NOMO-1 treated with DMSO at 0.1 percent for 48 hours (cell line): ENCODE results near the gene CCL25.
A peak's percentile ranks its signal among the peaks of the same experiment; 100 is the strongest.
"Not testable (repeated sequence)": the region's sequence is repeated elsewhere in the genome, so short reads cannot be mapped to it uniquely, and the experiment has no call there.

ENCODE experiments used
- DNase-seq: peaks from one replicate; lab custom pipeline; 2025; ENCODE audit not compliant: unreplicated experiment; lab: John Stamatoyannopoulos, UW

CCL25 gene

GRCh38 chr19:8084152-8084551, 31.6 kb downstream of the CCL25 start:
- DNase-seq = no peak

- DNase-seq = peak; percentile 10
Measured at GRCh38 chr19:8085598-8086408, 33.2 kb downstream of the CCL25 start.

- DNase-seq = no peak
Measured at GRCh38 chr19:8086849-8087248, 34.3 kb downstream of the CCL25 start.

- DNase-seq = no peak
Measured at GRCh38 chr19:8087876-8088275, 35.3 kb downstream of the CCL25 start.

GRCh38 chr19:8088752-8089663, 36.4 kb downstream of the CCL25 start:
- no peak for DNase-seq

- no peak for DNase-seq
Measured at GRCh38 chr19:8089664-8090601, 37.4 kb downstream of the CCL25 start.

- DNase-seq = no peak
Measured at GRCh38 chr19:8090950-8091349, 38.4 kb downstream of the CCL25 start.

GRCh38 chr19:8093740-8094139, 41.2 kb downstream of the CCL25 start:
- DNase-seq = no peak

- no peak for DNase-seq
Measured at GRCh38 chr19:8094336-8094735, 41.8 kb downstream of the CCL25 start.

- DNase-seq = no peak
Measured at GRCh38 chr19:8095354-8095886, 42.9 kb downstream of the CCL25 start.

- DNase-seq = no peak
Measured at GRCh38 chr19:8096071-8096470, 43.5 kb downstream of the CCL25 start.

GRCh38 chr19:8097198-8097597, 44.6 kb downstream of the CCL25 start:
- no peak for DNase-seq

- peak; percentile 95 for DNase-seq
Measured at GRCh38 chr19:8097681-8098567, 45.4 kb downstream of the CCL25 start.

- DNase-seq = no peak
Measured at GRCh38 chr19:8101311-8101710, 48.8 kb downstream of the CCL25 start.

GRCh38 chr19:8101910-8102309, 49.4 kb downstream of the CCL25 start:
- not testable (repeated sequence) for DNase-seq

GRCh38 chr19:8105471-8105870, 52.9 kb downstream of the CCL25 start:
- DNase-seq = no peak

- no peak for DNase-seq
Measured at GRCh38 chr19:8107301-8107903, 54.8 kb downstream of the CCL25 start.

- no peak for DNase-seq
Measured at GRCh38 chr19:8108560-8109445, 56.2 kb downstream of the CCL25 start.
